ENCODE data around the gene TMEM233.

DNA sequence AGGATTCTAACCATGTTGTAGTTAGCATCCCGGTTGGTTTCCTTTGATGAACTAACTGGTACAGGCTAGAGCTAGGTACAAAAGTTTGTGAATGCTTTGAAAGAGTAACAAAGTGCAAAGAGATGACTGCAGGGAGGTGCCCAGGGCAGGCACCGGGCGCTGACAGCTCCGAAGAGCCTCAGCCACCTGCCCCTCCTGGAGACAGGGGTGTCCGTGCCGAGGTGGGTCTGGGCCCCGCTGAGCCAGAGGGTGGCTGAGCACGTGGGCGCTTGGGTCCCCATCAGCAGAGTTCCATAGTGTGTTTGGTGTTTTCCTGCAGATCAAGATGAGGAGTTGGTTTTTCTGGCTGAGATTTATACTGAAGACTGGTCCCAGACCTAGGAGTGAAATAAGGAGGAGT lies 94.3 kb downstream of the TMEM233 start:
- TF ChIP-seq, protein P1, sequence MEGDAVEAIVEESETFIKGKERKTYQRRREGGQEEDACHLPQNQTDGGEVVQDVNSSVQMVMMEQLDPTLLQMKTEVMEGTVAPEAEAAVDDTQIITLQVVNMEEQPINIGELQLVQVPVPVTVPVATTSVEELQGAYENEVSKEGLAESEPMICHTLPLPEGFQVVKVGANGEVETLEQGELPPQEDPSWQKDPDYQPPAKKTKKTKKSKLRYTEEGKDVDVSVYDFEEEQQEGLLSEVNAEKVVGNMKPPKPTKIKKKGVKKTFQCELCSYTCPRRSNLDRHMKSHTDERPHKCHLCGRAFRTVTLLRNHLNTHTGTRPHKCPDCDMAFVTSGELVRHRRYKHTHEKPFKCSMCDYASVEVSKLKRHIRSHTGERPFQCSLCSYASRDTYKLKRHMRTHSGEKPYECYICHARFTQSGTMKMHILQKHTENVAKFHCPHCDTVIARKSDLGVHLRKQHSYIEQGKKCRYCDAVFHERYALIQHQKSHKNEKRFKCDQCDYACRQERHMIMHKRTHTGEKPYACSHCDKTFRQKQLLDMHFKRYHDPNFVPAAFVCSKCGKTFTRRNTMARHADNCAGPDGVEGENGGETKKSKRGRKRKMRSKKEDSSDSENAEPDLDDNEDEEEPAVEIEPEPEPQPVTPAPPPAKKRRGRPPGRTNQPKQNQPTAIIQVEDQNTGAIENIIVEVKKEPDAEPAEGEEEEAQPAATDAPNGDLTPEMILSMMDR (IDR thresholded peaks at IDR 0.05; ENCODE audit: control extremely low read depth in 1 of 3, insufficient read depth in 1 of 3, low read depth in 1 of 3, low read length in 3 of 3): no peak
- TF ChIP-seq PHF8 (conservative IDR thresholded peaks at IDR 0.05; ENCODE audit: low read depth, low read length) (no peak), EP300 (IDR thresholded peaks at IDR 0.05; ENCODE audit: borderline replicate concordance in 1 of 2, low read depth in 2 of 2, low read length in 2 of 2) (no peak)
- TF ChIP-seq, protein P2, sequence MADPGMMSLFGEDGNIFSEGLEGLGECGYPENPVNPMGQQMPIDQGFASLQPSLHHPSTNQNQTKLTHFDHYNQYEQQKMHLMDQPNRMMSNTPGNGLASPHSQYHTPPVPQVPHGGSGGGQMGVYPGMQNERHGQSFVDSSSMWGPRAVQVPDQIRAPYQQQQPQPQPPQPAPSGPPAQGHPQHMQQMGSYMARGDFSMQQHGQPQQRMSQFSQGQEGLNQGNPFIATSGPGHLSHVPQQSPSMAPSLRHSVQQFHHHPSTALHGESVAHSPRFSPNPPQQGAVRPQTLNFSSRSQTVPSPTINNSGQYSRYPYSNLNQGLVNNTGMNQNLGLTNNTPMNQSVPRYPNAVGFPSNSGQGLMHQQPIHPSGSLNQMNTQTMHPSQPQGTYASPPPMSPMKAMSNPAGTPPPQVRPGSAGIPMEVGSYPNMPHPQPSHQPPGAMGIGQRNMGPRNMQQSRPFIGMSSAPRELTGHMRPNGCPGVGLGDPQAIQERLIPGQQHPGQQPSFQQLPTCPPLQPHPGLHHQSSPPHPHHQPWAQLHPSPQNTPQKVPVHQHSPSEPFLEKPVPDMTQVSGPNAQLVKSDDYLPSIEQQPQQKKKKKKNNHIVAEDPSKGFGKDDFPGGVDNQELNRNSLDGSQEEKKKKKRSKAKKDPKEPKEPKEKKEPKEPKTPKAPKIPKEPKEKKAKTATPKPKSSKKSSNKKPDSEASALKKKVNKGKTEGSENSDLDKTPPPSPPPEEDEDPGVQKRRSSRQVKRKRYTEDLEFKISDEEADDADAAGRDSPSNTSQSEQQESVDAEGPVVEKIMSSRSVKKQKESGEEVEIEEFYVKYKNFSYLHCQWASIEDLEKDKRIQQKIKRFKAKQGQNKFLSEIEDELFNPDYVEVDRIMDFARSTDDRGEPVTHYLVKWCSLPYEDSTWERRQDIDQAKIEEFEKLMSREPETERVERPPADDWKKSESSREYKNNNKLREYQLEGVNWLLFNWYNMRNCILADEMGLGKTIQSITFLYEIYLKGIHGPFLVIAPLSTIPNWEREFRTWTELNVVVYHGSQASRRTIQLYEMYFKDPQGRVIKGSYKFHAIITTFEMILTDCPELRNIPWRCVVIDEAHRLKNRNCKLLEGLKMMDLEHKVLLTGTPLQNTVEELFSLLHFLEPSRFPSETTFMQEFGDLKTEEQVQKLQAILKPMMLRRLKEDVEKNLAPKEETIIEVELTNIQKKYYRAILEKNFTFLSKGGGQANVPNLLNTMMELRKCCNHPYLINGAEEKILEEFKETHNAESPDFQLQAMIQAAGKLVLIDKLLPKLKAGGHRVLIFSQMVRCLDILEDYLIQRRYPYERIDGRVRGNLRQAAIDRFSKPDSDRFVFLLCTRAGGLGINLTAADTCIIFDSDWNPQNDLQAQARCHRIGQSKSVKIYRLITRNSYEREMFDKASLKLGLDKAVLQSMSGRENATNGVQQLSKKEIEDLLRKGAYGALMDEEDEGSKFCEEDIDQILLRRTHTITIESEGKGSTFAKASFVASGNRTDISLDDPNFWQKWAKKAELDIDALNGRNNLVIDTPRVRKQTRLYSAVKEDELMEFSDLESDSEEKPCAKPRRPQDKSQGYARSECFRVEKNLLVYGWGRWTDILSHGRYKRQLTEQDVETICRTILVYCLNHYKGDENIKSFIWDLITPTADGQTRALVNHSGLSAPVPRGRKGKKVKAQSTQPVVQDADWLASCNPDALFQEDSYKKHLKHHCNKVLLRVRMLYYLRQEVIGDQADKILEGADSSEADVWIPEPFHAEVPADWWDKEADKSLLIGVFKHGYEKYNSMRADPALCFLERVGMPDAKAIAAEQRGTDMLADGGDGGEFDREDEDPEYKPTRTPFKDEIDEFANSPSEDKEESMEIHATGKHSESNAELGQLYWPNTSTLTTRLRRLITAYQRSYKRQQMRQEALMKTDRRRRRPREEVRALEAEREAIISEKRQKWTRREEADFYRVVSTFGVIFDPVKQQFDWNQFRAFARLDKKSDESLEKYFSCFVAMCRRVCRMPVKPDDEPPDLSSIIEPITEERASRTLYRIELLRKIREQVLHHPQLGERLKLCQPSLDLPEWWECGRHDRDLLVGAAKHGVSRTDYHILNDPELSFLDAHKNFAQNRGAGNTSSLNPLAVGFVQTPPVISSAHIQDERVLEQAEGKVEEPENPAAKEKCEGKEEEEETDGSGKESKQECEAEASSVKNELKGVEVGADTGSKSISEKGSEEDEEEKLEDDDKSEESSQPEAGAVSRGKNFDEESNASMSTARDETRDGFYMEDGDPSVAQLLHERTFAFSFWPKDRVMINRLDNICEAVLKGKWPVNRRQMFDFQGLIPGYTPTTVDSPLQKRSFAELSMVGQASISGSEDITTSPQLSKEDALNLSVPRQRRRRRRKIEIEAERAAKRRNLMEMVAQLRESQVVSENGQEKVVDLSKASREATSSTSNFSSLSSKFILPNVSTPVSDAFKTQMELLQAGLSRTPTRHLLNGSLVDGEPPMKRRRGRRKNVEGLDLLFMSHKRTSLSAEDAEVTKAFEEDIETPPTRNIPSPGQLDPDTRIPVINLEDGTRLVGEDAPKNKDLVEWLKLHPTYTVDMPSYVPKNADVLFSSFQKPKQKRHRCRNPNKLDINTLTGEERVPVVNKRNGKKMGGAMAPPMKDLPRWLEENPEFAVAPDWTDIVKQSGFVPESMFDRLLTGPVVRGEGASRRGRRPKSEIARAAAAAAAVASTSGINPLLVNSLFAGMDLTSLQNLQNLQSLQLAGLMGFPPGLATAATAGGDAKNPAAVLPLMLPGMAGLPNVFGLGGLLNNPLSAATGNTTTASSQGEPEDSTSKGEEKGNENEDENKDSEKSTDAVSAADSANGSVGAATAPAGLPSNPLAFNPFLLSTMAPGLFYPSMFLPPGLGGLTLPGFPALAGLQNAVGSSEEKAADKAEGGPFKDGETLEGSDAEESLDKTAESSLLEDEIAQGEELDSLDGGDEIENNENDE (IDR thresholded peaks at IDR 0.05; ENCODE audit: insufficient replicate concordance, low read length): no peak
